OCI-LY3 (cell line): ENCODE data around the gene MTHFD1L.

ENCODE experiments used
- H2AFZ ChIP-seq: fragments of 200-600, 300-600 bp; shearing (Covaris generic); 2 replicates; pipeline ENCODE4 v1.6.0; 2014; ENCODE audit warnings: antibody characterized with exemption, low read depth, low read length
- H3K27ac ChIP-seq: fragments of 200-600, 300-600 bp; sonication (generic); 2 replicates; pipeline ENCODE4 v1.5.1; 2014; ENCODE audit warnings: mild to moderate bottlenecking, low read length, moderate library complexity, mixed read lengths
- H3K27me3 ChIP-seq: fragments of 200-600, 300-600 bp; sonication (generic); 2 replicates; pipeline ENCODE4 v1.6.1; 2014; ENCODE audit warnings: low read depth, low read length, mixed read lengths
- H3K36me3 ChIP-seq: fragments of 200-600, 300-600 bp; sonication (generic); replicated peaks from 2 replicates; pipeline ENCODE3; 2014; ENCODE audit warnings: low read depth, low read length, mixed read lengths
- H3K4me1 ChIP-seq: fragments of 300-600, 200-600 bp; sonication (generic); 2 replicates; pipeline ENCODE4 v1.6.1; 2014; ENCODE audit warnings: low read length, mixed read lengths
- H3K4me2 ChIP-seq: fragments of 200-600, 300-600 bp; sonication (generic); 2 replicates; pipeline ENCODE4 v1.6.1; 2014; ENCODE audit warnings: low read length, mixed read lengths
- H3K4me3 ChIP-seq: fragments of 300-600, 200-600 bp; sonication (generic); 2 replicates; pipeline ENCODE4 v1.5.1; 2014; ENCODE audit warnings: antibody characterized with exemption, mild to moderate bottlenecking, low read length, moderate library complexity
- H3K79me2 ChIP-seq: fragments of 300-600, 200-600 bp; shearing (Covaris generic); 2 replicates; pipeline ENCODE4 v1.6.1; 2014; ENCODE audit warnings: mild to moderate bottlenecking, low read length, mixed read lengths
- H3K9ac ChIP-seq: fragments of 300-600, 200-600 bp; shearing (Covaris generic); 2 replicates; pipeline ENCODE4 v1.6.0; 2014; ENCODE audit warnings: mild to moderate bottlenecking, low read length, moderate library complexity
- H3K9me3 ChIP-seq: fragments of 200-600, 300-600 bp; shearing (Covaris generic); 2 replicates; pipeline ENCODE4 v1.6.1; 2014; ENCODE audit warnings: low read length, mixed read lengths; ENCODE audit not compliant: insufficient read depth
- H4K20me1 ChIP-seq: fragments of 200-600, 300-600 bp; sonication (generic); 2 replicates; pipeline ENCODE4 v1.6.1; 2016; ENCODE audit warnings: low read length, mixed read lengths; ENCODE audit not compliant: insufficient read depth
- EZH2phosphoT487 ChIP-seq: fragments of 200-600 bp; shearing (Covaris generic); IDR thresholded peaks from 2 replicates; pipeline ENCODE4 v1.6.1; 2018; ENCODE audit warnings: antibody characterized with exemption, mixed run types, low read depth
- TF ChIP-seq, protein P1 (sequence below): fragments of 200-600, 300-600 bp; sonication (generic); IDR thresholded peaks from 2 replicates; pipeline ENCODE4 v1.5.1; 2014; ENCODE audit warnings: antibody characterized with exemption, low read length, low read depth

MTHFD1L gene

DNA sequence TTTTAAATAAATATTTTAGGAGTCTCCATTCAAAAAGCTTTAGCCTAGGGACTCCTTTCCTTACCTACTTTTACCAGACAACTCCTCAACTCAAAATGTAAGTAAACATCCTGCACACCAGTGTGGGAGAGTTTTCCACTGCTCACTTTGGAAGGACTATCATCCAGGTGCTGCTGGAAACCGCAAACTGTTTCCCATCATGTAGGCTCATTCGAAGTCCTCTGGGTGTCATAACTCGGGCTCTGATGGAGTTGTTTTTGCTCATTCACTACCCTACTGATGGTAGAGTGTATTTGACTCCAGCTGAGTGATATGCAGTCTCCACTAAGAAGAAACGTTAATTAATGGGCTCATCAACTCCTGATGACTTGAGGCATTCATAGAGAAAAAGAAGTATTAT lies 237.8 kb downstream of the MTHFD1L start:
- no peaks in the 10 kb centered on the region for H3K9me3 ChIP-seq
- TF ChIP-seq, protein P1, sequence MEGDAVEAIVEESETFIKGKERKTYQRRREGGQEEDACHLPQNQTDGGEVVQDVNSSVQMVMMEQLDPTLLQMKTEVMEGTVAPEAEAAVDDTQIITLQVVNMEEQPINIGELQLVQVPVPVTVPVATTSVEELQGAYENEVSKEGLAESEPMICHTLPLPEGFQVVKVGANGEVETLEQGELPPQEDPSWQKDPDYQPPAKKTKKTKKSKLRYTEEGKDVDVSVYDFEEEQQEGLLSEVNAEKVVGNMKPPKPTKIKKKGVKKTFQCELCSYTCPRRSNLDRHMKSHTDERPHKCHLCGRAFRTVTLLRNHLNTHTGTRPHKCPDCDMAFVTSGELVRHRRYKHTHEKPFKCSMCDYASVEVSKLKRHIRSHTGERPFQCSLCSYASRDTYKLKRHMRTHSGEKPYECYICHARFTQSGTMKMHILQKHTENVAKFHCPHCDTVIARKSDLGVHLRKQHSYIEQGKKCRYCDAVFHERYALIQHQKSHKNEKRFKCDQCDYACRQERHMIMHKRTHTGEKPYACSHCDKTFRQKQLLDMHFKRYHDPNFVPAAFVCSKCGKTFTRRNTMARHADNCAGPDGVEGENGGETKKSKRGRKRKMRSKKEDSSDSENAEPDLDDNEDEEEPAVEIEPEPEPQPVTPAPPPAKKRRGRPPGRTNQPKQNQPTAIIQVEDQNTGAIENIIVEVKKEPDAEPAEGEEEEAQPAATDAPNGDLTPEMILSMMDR, result no peak
- no peak for TF ChIP-seq EZH2phosphoT487
- no peaks in the 10 kb centered on the region for H3K4me1 ChIP-seq
- H3K27me3 ChIP-seq, result no peaks in the 10 kb centered on the region
- no peak overlapping the region for H3K4me3 ChIP-seq
- H3K4me2 ChIP-seq, result no peak overlapping the region
- H3K79me2 ChIP-seq, result no peaks in the 10 kb centered on the region
- no peak overlapping the region for H3K27ac ChIP-seq
- H4K20me1 ChIP-seq, result no peaks in the 10 kb centered on the region
- peaks cover 2% of the 10 kb centered on the region for H3K36me3 ChIP-seq
- no peak overlapping the region for H3K9ac ChIP-seq
- H2AFZ ChIP-seq, result no peak overlapping the region

GRCh38 chr6:151107897-151108427 lies 242.5 kb downstream of the MTHFD1L start:
- Histone ChIP-seq H4K20me1 (no peaks in the 10 kb centered on the region), H3K4me2 (no peak overlapping the region), H3K79me2 (no peaks in the 10 kb centered on the region), H3K9me3 (no peaks in the 10 kb centered on the region), H3K27ac (no peak overlapping the region), H3K27me3 (no peaks in the 10 kb centered on the region), H3K4me3 (no peak overlapping the region), H2AFZ (no peak overlapping the region), H3K9ac (no peak overlapping the region), H3K36me3 (no peaks in the 10 kb centered on the region), H3K4me1 (no peaks in the 10 kb centered on the region)
- TF ChIP-seq EZH2phosphoT487, result no peak
- TF ChIP-seq, protein P1, result no peak

DNA sequence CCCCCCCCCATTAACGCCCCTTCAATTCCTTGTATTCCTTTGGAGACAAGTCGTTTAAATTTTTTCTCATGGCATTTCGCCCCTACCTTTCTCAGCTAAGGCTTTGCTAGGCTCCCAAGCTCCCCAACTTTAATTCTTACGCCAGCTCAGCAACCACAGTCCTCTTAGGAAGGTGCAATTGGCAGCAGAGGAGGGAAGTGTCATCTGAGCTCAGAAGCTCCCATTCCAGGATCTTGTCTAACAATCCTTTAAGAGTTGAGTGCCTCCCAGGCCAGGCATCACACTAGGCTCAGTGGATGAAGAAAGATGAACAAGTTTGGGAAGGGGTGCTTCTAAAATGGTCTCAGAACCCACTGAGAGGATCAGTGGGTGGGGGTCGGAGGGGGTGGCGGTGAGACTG lies 243.0 kb downstream of the MTHFD1L start:
- no peak overlapping the region for H3K4me3 ChIP-seq
- H3K9ac ChIP-seq, result no peak overlapping the region
- no peak overlapping the region for H2AFZ ChIP-seq
- no peak for TF ChIP-seq EZH2phosphoT487
- TF ChIP-seq, protein P1, result no peak
- no peaks in the 10 kb centered on the region for H4K20me1 ChIP-seq
- H3K4me2 ChIP-seq, result no peak overlapping the region
- H3K79me2 ChIP-seq, result no peaks in the 10 kb centered on the region
- H3K27ac ChIP-seq, result no peak overlapping the region
- no peaks in the 10 kb centered on the region for H3K36me3 ChIP-seq
- no peaks in the 10 kb centered on the region for H3K9me3 ChIP-seq
- H3K27me3 ChIP-seq, result no peaks in the 10 kb centered on the region
- no peaks in the 10 kb centered on the region for H3K4me1 ChIP-seq

GRCh38 chr6:151109361-151109760 lies 243.9 kb downstream of the MTHFD1L start:
- H3K4me2 ChIP-seq, result no peak overlapping the region
- no peak overlapping the region for H3K27ac ChIP-seq
- H3K27me3 ChIP-seq, result no peaks in the 10 kb centered on the region
- H3K4me1 ChIP-seq, result no peaks in the 10 kb centered on the region
- H3K4me3 ChIP-seq, result no peak overlapping the region
- no peak for TF ChIP-seq EZH2phosphoT487
- TF ChIP-seq, protein P1, result no peak
- H3K79me2 ChIP-seq, result no peaks in the 10 kb centered on the region
- H3K9me3 ChIP-seq, result no peaks in the 10 kb centered on the region
- H3K9ac ChIP-seq, result no peak overlapping the region
- H4K20me1 ChIP-seq, result no peaks in the 10 kb centered on the region
- no peak overlapping the region for H2AFZ ChIP-seq
- no peaks in the 10 kb centered on the region for H3K36me3 ChIP-seq
